ENCODE data around the gene RPS8.
A peak's percentile ranks its signal among the peaks of the same experiment; 100 is the strongest.

The RPS8 gene

GRCh38 chr1:44803312-44804095 is 28.2 kb downstream of the RPS8 start:
- DNase-seq (ENCODE audit: low read depth), result no peak
- no peak for TF ChIP-seq CTCF (IDR thresholded peaks at IDR 0.05; ENCODE audit: insufficient read depth, low read depth, low read length, missing control alignments)
- H3K4me3 ChIP-seq (ENCODE audit: low read depth, low read length), result no peak overlapping the region

- TF ChIP-seq CTCF (IDR thresholded peaks at IDR 0.05; ENCODE audit: insufficient read depth, low read depth, low read length, missing control alignments), result no peak
- H3K4me3 ChIP-seq (ENCODE audit: low read depth, low read length), result no peak overlapping the region
- no peak for DNase-seq (ENCODE audit: low read depth)
Measured at GRCh38 chr1:44805311-44806024, 30.1 kb downstream of the RPS8 start.

GRCh38 chr1:44806025-44806703 is 30.8 kb downstream of the RPS8 start:
- no peak for DNase-seq (ENCODE audit: low read depth)
- no peak for TF ChIP-seq CTCF (IDR thresholded peaks at IDR 0.05; ENCODE audit: insufficient read depth, low read depth, low read length, missing control alignments)
- H3K4me3 ChIP-seq (ENCODE audit: low read depth, low read length), result no peak overlapping the region

- H3K4me3 ChIP-seq (ENCODE audit: low read depth, low read length), result peak within 1 kb of the TSS; percentile 35
- DNase-seq (ENCODE audit: low read depth), result no peak
- TF ChIP-seq CTCF (IDR thresholded peaks at IDR 0.05; ENCODE audit: insufficient read depth, low read depth, low read length, missing control alignments), result no peak
Measured at GRCh38 chr1:44806704-44807363, 31.5 kb downstream of the RPS8 start, which contains the start of gene DYNLT4. Gene DYNLT4, minus strand, starts transcription at chr1:44807351. Its CDS starts 683 bp downstream, at chr1:44806668.

DNA sequence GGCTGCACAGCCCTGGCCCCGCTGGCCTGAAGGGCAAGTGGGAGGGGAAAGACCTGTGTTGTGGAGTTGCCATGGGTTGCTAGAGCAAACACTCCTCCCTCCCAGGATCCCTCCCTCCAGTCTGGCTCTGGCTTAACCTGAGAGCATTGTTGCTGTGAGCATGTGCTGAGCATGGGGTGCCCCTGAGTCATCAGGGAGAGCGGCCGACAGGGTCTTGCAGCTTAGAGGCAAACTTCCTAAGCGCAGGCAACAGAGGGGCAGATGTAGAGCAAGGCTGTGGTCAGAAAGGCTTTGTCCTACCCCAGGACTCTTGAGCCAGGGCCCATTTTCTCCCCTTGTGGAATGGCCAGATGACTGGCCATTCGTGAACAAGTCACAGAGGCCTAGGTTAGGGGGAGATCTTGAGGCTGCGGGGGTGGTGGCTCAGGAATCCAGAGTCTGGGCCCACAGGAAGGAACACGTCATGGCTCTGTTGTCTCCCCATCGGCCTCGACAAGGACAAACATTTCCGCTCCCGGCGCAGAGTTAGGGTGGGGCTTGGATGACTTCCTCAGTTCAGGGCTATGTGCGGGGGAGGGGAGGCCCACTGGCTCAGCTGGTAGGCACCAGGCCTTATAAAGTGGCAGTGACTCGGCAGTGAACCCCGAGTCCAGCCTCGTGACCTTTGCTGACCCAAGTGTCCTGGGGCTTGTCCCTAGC is 32.2 kb downstream of the RPS8 start:
- TF ChIP-seq CTCF (IDR thresholded peaks at IDR 0.05; ENCODE audit: insufficient read depth, low read depth, low read length, missing control alignments), result no peak
- DNase-seq (ENCODE audit: low read depth), result peak; percentile 91
- H3K4me3 ChIP-seq (ENCODE audit: low read depth, low read length), result peak overlapping the region; percentile 35

All from GM12865 (cell line).